Measurements from ENCODE around the gene SHOC2. TPM values are rescaled to one million over a fixed set of nuclear protein-coding genes. Genes with fewer than 3 reads are reported as not detected.
A peak's percentile ranks its signal among the peaks of the same experiment; 100 is the strongest.

SHOC2 gene
- total and polyA plus RNA-seq, 9 of the 15 experiments (the other 6 are each of a cell fraction or from before 2014, with no cell fraction given): 9.2 to 17.5 (median 14.9) TPM

- TF ChIP-seq YY1 (IDR thresholded peaks at IDR 0.05; ENCODE audit: borderline replicate concordance in 1 of 3, control insufficient read depth in 1 of 3, extremely low read depth in 1 of 3, insufficient read depth in 3 of 3, insufficient read length in 1 of 3, insufficient replicate concordance in 2 of 3, low read depth in 1 of 3, low read length in 2 of 3) (peak; percentile 86 to 97 (median 97)), EZH2 (IDR thresholded peaks at IDR 0.05; ENCODE audit: borderline replicate concordance, low read depth, low read length) (no peak), NRF1 (conservative IDR thresholded peaks at IDR 0.05 in 1 of 2, IDR thresholded peaks at IDR 0.05 in 1 of 2) (peak in 1 of 2 experiments; percentile 66; a peak in 2 of 4 replicates), XRCC5 (IDR thresholded peaks at IDR 0.05; ENCODE audit: low read depth, low read length) (peak; percentile 78), ZBTB7A (IDR thresholded peaks at IDR 0.05; ENCODE audit: borderline replicate concordance, control insufficient read depth, low read depth, low read length) (peak; percentile 24; the same call in 1 of the 2 replicates), ZNF134 (CRISPR knock-in tag; conservative IDR thresholded peaks at IDR 0.05) (no peak), GTF2A2 (tag; IDR thresholded peaks at IDR 0.05) (no peak), ZNF316 (IDR thresholded peaks at IDR 0.05) (no peak), MXD1 (CRISPR knock-in tag; IDR thresholded peaks at IDR 0.05; ENCODE audit: borderline replicate concordance, poor library complexity, severe bottlenecking) (no peak), HDAC6 (IDR thresholded peaks at IDR 0.05; ENCODE audit: low read depth, low read length) (no peak), EP400 (IDR thresholded peaks at IDR 0.05) (peak; percentile 86), ZNF655 (CRISPR knock-in tag; IDR thresholded peaks at IDR 0.05) (no peak), CCNT2 (IDR thresholded peaks at IDR 0.05; ENCODE audit: borderline replicate concordance, extremely low read depth, insufficient read length, low read depth, low read length) (peak; percentile 60), ATF1 (CRISPR knock-in tag; IDR thresholded peaks at IDR 0.05) (0 out of 2 replicates have a peak, but pooled peaks have one; percentile 22), ATF1 (tag; IDR thresholded peaks at IDR 0.05) (peak; percentile 93), NCOA4 (IDR thresholded peaks at IDR 0.05; ENCODE audit: partially characterized antibody) (no peak), ETV5 (CRISPR knock-in tag; IDR thresholded peaks at IDR 0.05; ENCODE audit: low read depth) (peak; percentile 74; the same call in 1 of the 2 replicates), RBBP5 (IDR thresholded peaks at IDR 0.05; ENCODE audit: borderline replicate concordance, insufficient read depth, low read length, poor library complexity, severe bottlenecking) (peak; percentile 75), IRF9 (tag; IDR thresholded peaks at IDR 0.05) (no peak), MXI1 (IDR thresholded peaks at IDR 0.05; ENCODE audit: low read depth, low read length) (peak; percentile 90), RCOR1 (IDR thresholded peaks at IDR 0.05; ENCODE audit: borderline replicate concordance in 1 of 2, low read depth in 2 of 2, low read length in 2 of 2) (peak in 1 of 2 experiments; percentile 20; a peak in 1 of 4 replicates), MYC (IDR thresholded peaks at IDR 0.05; ENCODE audit: low read depth, low read length) (no peak), MYC (CRISPR knock-in tag; IDR thresholded peaks at IDR 0.05; ENCODE audit: borderline replicate concordance, low read depth) (peak; percentile 39; the same call in 1 of the 2 replicates), HCFC1 (IDR thresholded peaks at IDR 0.05; ENCODE audit: low read depth, low read length) (peak; percentile 89), ZNF589 (CRISPR knock-in tag; IDR thresholded peaks at IDR 0.05; ENCODE audit: low read depth) (peak; percentile 85; the same call in 1 of the 2 replicates)
Measured at GRCh38 chr10:110918643-110919348, 608 bp upstream of the SHOC2 start, which contains the start of gene BBIP1 (continued).

Data from K562 (cell line).